Measurements from ENCODE around the gene KRT16.
A peak's percentile ranks its signal among the peaks of the same experiment; 100 is the strongest.
"Not testable (repeated sequence)": the region's sequence is repeated elsewhere in the genome, so short reads cannot be mapped to it uniquely, and the experiment has no call there.

Gene KRT16

DNA sequence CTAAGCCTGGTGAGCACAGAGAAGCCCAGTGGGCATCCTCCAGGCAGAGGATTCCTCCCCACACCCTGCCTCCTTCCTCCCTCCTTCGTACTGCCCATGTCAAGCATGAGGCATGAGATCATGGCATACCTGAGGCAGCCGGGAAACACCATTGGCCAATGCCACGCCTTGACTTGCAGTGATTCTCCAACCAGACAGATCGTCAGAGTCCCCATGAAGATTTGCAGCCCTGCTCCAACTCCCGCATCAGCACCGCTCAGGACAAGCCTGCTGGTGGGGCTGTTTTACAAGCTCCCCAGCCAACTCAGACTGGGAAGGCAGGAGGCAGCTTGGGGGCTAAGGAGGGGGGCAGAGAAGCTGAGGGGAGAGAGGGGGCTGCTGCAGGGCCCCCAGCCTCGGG is 2.9 kb upstream of the KRT16 start:
- no peak for DNase-seq (ENCODE audit: low spot score)

DNA sequence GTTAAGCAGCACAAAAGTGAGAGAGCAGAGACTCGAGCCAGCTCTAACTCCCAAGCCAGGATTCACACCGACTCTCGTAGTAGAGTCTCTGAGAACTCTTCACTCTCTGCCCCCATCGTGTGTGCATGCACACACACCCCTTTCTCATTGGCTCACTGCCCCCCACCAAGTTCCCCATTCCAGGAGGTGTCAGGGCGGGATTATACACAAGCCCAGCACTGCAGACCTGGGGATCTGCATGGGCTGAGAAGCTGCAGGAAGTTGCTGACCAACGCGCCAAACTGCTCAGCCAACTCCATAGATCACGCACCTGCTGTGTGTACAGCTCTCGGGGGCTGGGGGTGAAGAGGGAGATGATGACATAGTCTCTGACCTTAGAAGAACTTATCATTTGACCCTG is 2.2 kb upstream of the KRT16 start:
- DNase-seq (ENCODE audit: low spot score), result peak; percentile 2

DNA sequence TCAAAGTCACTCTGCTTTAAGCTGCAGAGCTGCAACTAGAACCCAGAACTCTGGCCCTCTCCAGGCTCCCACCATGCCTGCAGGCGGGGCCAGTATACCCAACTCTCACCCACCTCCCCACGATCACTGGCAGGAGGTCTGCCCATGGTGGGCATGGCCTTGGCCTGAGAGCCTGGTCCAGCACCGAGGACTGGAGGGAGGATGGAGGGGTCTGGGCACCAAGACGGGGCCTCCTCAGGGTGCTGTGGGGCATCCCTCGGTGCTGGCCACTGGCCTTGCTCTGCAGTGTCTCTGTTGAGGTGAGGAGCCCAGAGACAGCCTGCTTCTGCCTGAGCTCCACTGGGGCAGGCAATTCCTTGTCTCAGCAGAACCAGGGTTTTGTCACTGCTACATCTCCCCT is 1.5 kb upstream of the KRT16 start:
- no peak for DNase-seq (ENCODE audit: low spot score)

DNA sequence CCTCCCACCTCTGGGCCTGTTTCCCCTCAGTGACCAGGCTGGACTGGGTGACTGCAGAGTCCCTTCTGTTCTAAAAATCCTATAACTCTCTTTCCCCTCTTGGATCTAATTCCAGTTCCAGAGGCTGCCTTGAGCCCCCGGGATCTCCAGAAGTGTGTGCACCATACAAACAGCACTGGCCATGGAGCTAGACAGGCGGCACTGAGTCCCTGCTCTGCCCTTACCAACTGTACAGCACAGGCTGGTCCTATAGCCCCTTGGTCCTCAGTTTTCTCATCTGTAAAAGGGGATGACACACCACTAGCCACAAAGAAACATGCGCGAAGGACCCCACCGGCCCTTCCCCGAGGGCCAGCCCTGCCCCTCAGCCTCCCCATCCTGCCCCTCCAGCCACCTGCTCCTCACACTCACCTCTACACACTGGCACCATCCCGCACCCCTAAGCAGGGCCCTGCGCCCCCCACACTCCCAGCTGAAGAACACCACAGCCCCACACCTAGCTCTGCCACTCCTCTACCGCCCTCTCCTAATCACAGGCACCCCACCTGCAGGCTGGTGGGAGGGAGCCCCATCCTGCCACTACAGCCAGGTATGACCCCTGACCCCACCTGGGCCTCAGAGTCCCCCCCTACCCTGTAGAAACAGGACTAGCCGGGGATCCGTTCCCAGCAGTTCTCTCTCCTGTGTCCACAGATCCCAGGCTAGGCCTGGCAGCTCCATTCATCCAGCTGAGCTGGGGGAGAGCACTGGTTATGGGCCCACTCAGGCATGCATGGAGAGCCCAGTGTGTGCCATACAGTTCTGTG is 913 bp upstream of the KRT16 start:
- no peak for DNase-seq (ENCODE audit: low spot score)

DNA sequence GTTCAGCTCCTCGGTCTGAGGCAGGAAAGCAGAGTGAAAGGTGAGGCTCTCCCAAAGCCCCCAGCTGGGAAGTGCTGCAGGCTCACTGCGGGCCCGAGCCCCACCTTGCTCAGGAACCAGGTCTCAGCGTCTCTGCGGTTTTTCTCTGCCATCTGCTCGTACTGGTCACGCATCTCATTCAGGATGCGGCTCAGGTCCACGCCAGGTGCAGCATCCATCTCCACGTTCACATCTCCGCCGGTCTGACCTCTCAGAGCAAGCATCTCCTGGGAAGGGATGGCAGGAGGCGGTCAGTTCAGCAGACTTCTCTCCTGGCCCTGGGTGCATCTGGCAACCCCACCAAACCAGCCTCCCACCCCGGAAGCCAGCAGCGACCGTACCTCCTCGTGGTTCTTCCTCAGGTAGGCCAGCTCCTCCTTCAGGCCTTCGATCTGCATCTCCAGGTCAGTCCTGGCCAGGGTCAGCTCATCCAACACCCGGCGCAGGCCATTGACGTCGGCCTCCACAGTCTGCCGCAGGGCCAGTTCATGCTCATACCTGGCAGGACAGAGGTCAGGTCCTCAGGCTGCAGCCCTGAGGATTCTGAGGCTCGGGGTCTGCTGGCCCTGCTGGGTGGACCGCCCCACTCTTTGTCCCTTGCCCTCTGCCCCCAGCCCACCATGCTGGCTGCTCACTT is 1.5 kb downstream of the KRT16 start:
- DNase-seq (ENCODE audit: low spot score), result no peak

DNA sequence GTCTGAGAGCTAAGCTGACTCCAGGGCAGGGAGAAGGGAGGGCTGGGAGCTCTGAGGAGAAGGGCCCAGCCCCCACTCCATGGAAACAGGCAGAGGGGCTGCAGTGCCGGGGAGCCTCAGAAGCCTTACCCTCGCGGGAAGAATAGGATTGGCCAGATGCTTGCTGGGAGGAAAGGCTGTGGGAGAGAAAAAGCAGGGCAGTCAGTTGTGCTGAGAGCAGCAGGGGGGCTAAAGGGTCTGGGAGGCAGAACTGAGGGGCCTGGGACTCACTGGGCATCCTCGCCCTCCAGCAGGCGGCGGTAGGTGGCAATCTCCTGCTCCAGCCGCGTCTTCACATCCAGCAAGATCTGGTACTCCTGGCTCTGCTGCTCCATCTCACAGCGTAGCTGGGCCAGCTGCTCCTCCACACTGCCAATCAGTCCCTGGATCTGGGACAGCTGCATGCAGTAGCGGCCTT is 2.5 kb downstream of the KRT16 start:
- not testable (repeated sequence) for DNase-seq (ENCODE audit: low spot score)

DNA sequence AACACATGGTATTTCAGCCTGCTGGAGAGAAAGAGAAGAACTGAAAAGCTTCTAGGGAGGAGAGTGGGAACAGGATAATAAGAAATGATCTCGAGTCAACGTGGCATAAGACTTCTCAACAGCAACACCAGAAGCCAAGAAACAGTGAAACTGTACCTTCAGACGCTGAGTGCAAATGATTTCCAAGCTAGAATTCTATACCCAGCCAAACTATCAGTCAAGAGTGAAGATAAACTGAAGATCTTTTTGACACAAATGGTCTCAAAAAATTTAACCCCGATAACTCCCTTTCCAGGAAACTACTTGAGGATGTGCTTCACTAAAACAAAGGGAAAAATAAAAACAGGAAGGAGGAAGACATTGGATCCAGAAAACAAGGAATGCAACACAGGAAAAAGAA is 5.6 kb downstream of the KRT16 start:
- not testable (repeated sequence) for DNase-seq (ENCODE audit: low spot score)

DNA sequence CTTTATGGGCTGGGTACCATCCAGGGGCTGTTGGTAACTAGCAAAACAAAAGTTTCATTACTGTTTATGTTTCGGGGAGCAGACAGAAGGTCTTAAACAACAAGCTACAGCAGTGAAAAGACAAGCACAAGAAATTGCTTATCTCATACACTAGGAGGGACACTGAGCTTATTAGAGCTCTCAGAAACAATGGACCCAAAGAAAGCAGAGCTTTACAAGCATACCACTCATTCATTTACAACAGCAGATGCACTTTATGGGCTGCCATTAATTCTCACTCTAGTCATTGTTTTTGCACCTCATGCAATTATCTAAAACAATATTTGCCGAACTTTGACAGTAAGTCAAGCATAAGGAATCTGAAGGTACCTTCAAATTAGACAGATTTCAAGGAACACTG is 10.0 kb downstream of the KRT16 start:
- peak; percentile 69 for DNase-seq (ENCODE audit: low spot score)

DNA sequence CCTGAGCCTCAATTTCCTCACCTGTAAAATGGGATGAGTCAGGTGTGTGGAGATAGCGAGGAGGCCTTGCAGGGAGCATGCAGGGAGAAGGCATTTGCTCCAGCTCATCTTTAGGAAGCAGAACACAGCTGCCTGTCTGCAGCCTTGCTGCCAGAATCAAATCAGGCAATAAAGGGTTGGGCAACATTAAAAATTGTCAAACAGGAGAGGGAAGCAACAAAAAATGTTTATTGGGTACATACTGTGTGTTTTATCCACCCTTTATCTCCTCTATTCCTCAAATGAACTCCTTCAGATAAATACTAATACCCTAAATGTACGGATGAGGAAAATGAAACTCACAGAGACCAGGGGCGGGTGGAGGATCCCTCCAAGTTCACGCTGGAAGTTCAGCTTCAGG is 12.2 kb downstream of the KRT16 start:
- no peak for DNase-seq (ENCODE audit: low spot score)

DNA sequence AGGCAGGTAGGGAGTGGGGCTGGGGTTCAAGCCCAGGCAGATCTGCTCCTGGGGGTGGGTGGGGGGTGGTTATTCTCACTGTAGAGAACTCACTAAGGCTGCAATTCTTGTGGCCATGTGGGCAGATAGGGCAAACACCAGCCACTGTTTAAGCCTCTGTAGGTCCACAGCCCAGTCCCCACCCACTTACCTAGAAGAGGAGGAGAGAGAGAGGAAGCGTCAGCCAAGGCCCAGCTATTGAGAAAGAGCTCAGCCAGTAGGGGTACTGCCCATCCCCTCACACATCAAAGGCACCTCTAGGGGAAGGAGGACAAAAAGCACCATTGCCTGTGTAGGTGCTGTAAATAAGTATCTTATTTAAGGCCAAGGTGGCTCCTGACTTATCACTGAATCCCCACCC is 12.9 kb downstream of the KRT16 start:
- no peak for DNase-seq (ENCODE audit: low spot score)

DNA sequence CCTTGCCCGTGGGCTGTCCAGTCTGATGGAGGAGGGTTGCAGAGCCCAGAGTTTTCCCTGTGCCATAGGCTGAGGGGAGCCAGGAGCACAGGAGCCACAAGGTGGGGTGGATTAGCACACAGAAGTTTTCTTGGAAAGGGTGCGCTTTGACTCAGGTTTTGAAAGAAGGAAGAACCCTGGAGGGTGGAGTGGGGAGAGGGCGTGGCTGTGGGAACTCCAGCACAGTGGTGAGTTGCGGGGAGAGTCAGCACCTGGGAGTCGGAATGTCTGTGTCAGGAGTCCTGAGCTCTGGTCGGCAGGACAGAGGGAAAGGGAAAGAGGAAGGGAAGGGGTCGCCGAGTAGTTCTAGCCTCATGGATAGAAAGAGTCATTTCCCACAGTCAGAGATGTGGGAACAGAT is 17.0 kb downstream of the KRT16 start:
- no peak for DNase-seq (ENCODE audit: low spot score)

DNA sequence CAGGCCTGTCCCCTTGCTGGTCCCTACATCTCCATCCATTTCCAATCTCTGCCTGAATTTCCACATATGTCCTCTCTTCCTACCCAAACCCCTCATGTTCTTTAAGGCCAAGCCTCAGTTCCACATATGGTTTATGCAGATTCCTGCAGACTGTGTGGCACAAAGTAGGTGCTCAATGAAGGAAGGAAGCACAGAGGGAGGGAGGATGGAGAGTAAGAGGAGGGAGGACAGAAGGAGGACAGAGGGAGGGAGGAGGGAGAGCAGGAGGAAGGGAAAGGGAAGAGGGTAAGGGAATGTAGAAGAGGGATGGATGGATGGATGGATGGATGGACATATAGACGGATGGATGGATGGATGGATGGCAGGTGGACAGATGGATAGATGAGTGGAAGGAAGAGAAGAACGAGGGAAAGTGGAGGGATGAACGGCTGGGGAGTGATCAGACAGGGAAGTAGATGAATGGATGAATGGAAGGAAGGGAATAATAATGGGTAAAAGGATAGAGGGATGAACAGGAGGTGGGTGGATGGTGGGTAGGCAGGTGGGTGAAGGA is 18.1 kb downstream of the KRT16 start:
- DNase-seq (ENCODE audit: low spot score), result no peak

DNA sequence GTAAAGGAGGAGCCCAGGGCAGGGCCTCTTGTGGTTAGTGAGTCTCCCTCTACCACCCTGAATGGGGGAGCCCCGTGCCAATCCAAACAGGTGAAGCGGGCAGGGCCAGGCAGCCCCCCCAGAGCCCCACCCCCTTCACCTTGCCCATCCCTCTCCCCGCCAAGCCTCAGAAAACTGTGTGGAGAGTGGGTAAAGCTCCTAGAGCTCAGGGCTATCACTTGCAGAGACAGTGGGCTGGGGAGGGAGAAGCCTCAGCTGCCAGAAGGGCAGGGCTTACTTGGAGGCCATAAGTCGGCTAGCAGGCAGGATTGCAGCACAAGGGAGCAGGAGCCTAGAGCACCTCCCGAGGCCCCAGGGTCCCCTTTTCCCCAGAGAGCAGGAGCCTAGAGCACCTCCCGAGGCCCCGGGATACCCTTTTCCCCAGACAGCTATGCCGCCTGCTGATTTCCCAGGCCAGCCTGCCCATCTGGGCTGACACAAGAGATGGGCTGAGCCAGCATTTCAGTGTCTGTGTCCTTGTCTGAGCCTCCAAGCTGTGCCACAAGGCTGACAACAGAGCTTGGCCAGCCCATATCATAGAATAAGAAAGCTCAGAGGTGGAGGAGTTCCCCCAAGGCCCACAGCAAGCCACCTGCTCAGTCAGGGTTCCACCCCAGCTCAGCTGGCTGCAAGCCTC is 19.1 kb downstream of the KRT16 start:
- DNase-seq (ENCODE audit: low spot score), result no peak

DNA sequence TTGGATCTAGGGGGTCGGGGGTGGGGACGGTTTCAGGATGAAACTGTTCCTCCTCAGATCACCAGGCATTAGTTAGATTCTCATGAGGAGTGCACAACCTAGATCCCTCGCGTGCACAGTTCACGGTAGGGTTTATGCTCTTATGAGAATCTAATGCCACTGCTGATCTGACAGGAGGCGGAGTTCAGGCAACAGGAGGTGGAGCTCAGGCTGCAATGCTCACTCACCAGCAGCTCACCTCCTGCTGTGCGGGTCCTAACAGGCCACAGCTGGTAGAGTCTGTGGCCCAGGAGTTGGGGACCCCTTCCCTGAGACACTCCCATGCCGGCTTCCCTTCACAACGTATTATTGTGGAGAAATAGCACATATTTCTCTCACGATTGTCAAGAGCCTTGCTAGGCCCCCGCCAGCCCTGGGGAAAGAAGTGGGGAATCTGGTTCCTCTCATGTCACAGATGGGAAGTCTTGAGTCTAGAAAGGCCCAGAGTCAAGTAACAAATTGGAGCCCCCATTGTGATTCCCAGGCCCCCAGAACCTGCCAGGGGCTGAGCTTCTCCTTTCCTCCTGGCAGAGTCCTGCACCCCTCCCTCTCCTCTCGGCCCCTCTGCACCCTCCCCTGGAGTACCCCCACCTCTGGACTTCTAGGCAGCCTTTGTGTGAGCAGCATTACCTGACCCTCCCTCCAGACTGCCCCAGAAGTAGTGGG is 19.8 kb downstream of the KRT16 start:
- no peak for DNase-seq (ENCODE audit: low spot score)

DNA sequence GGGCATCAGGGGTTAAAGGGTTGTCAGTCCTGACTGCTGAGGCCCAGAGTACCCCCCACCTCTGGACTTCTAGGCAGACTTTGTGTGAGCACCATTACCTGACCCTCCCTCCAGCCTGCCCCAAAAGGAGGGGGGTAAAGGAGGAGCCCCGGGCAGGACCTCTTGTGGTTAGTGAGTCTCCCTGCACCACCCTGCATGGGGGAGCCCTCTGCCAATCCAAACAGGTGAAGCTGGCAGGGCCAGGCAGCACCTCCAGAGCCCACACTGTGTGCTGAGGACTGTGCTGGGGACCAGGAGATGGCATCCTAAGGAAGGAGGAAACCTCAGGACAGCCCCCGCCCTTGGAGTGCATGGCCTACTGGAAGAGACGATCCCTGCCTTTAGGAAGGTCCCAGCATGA is 23.3 kb downstream of the KRT16 start:
- no peak for DNase-seq (ENCODE audit: low spot score)

DNA sequence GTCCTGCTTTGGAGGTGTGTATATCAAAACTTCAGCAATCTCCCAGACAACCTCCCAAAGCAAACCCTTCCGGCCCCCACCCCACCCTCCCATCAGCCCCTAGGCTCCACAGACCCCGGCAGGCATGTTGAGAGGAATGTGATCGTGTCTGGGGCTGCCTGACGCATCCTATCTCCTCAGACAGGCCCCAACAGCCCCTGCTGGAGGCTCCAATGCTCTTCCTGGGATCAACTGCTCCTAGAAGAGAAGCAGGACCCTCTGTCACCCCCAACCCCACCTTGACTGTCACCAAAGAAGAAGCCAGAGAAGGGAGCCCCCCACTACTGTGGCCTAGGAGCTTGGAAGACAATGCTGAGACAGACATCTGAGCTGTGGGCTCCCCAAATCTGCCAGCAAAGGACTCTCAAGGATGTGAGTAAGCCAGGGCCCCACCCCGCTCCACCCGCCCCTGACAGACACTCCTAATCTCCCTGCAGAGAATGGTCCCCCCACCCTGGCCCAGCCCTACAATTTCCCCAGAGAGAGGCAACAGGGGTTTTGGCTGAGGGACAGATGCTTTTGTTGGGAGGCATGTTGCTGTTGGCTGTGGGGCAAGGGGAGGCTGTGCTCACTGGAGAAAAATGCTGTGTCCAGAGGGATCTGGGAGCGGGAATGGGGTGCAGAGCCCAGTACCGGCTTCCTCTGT is 24.3 kb downstream of the KRT16 start:
- DNase-seq (ENCODE audit: low spot score), result no peak

DNA sequence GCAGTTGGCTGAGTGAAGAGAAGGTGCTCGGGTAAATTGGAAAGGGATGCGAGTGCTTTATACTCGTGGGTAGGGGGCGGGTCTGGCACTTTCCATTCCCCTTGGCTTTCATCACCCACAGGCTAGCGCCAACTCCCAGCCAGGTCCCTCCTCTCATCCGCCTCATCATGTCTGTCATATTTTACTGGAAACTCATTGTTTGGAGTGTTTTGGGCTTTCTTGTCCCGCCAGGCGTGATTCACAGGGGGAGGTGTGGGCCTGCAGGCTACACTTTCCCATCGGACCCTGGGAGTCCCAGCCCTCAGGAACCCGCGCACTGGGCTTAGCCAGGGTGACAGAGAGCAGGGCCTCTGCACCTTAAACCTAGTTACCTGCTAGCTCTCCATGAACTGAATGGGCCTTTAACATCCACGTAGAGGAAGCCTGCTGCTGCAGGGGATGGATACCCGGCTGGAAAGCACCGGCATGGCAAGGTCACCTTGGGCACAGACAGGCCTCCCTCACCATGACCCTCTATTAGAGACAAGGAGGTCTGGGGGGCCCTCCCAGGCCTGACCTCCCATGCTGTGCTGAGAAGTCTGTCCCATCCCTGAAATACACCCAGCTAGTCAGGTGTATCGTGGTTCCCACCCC is 25.6 kb downstream of the KRT16 start, which contains the start of gene KRT14:
KRT14 (minus strand) TSS at position 33 of the 633 bp plus-strand sequence. CDS start 61 bp downstream, outside the sequence.
- no peak for DNase-seq (ENCODE audit: low spot score)

DNA sequence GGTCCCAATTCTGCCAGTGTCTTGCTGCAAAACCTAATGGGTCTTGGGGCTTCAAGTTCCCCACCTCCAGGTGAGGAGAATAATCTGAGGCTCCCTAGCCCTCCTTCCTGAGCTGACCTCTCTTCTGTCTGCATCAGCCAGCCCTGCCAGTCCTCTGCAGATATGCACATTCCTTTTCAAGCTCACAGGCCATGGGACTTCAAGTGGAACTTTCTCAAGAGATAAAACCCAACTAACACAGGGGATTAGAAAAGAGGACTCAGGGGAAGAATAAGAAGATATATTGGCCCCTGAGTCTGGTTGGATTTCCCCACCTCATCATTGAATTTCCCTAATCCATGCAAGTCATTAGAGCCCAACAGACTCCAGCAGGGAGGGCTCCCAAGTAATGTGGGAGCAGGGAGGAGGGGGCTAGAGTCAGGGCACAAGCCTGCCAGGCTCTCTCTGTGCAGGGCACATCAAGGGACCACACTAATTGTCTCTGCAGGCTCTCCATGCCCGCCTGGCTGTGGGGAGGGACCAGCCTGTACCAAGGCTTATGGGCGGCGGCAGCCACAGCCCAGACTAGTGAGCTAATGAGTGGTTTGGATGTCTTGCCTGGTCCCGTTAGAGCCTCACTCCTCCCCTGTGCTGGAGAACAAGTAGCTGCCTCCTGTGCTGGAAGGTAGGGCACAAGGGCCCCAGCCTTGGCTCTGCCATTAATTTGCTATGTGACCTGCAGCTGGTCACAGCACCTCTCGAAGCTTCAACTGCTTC is 27.1 kb downstream of the KRT16 start:
- no peak for DNase-seq (ENCODE audit: low spot score)

DNA sequence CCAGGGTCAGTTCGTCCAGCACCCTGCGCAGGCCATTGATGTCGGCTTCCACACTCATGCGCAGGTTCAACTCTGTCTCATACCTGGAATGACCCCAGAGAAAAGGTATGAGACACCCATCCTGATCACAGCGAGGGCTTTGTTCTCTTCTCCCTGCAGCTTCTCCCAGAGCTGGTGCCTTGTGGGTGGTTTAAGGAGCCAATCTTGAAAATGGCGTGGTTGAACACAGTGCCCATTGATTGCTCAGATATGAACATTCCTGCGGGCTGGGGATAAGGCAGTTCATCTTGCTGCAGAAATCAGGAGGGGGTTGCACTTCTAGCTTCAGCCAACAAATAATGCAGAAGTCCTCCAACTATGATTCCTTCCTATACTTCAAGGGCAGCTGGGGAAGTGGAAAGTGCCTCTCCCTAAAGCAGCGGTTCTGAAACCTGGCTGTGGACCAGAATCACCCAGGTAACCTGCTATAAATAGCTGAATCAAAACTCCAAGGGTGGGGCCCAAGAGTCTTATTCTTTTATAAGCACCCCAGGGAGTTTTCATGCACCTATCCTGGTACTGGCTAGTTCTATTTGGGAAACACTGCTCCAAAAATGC is 28.1 kb downstream of the KRT16 start:
- not testable (repeated sequence) for DNase-seq (ENCODE audit: low spot score)

Data from pons (tissue), 1 donor.